K562 (cell line): ENCODE measurements around the gene SLC35D2. TPM values are rescaled to one million over a fixed set of nuclear protein-coding genes. Genes with fewer than 3 reads are reported as not detected.
"Not testable (repeated sequence)": the region's sequence is repeated elsewhere in the genome, so short reads cannot be mapped to it uniquely, and the experiment has no call there.

Experiments
- ATAC-seq: fragments of 200-7000 bp; cut with Tn5 transposase; 3 replicates; pipeline ENCODE4 v1.9.1; 2020; ENCODE audit warnings: moderate library complexity
- BruUV-seq: library from RNA; stranded (reverse); fragments of 400-500 nt; replicated peaks from 2 replicates; lab custom pipeline; 2021; lab: Mats Ljungman, UMichigan
- CTCF ChIA-PET: fragments of 300-600 bp; formaldehyde crosslinking; extraction: SDS; loops from one replicate; lab custom pipeline; 2021; ENCODE audit warnings: low intra/inter-chr PET ratio; lab: Yijun Ruan, JAX
- POLR2A ChIA-PET: fragments of 300-600, 350-650 bp; sonication (Branson Sonifier 250); formaldehyde crosslinking; extraction: SDS; loops from one replicate; lab custom pipeline; 2021; ENCODE audit warnings: antibody characterized with exemption, inconsistent platforms; lab: Yijun Ruan, JAX
- DNase-seq, 4 experiments: peaks; one replicate each; pipeline versions ENCODE4 v3.0.0 to v3.0.0-alpha.2; 2011 to 2018; ENCODE audit warnings: low spot score in 3 of 4, mixed read lengths in 3 of 4; ENCODE audit errors: extremely low read depth in 1 of 4
- FAIRE-seq: peaks from 2 replicates; lab custom pipeline; 2011; peaks lifted over from hg19 to GRCh38; lab: Jason Lieb, UNC
- H2AFZ ChIP-seq: 2 replicates; pipeline ENCODE4 v1.6.0; 2011; ENCODE audit warnings: low read depth, low read length, control low read depth, inconsistent platforms
- H3K27ac ChIP-seq: fragments of 200-600 bp; 3 replicates; pipeline ENCODE4 v1.8.0; 2011; ENCODE audit warnings: low read depth, mild to moderate bottlenecking, control low read depth, inconsistent platforms, low read length, moderate library complexity, mixed read lengths; ENCODE audit errors: extremely low read depth
- H3K27me3 ChIP-seq, 2 experiments: fragments of 300-600 bp in 1 of 2; 2 replicates in 1 of 2; 3 replicates in 1 of 2; pipeline versions ENCODE4 v1.6.0 to v1.8.0; 2011; ENCODE audit warnings: inconsistent platforms in 2 of 2, low read length in 2 of 2, mild to moderate bottlenecking in 1 of 2, mixed read lengths in 1 of 2, moderate library complexity in 1 of 2; ENCODE audit not compliant: control insufficient read depth in 2 of 2, insufficient read depth in 2 of 2
- H3K36me3 ChIP-seq: fragments of 300-600 bp; 3 replicates; pipeline ENCODE4 v1.8.0; 2011; ENCODE audit warnings: mild to moderate bottlenecking, low read length, inconsistent platforms; ENCODE audit not compliant: control insufficient read depth, insufficient read depth
- H3K4me1 ChIP-seq, 2 experiments: fragments of 200-600 bp in 1 of 2; replicated peaks in 1 of 2; 2 replicates in 1 of 2; 3 replicates in 1 of 2; pipeline versions ENCODE4 v1.5.1 to v1.8.0; 2011; ENCODE audit warnings: inconsistent platforms in 2 of 2, low read length in 2 of 2, mild to moderate bottlenecking in 1 of 2, mixed read lengths in 1 of 2, moderate library complexity in 1 of 2; ENCODE audit not compliant: control insufficient read depth in 2 of 2, insufficient read depth in 2 of 2
- H3K4me2 ChIP-seq: 2 replicates; pipeline ENCODE4 v1.6.1; 2011; ENCODE audit warnings: low read length, control low read depth, inconsistent platforms, mixed read lengths; ENCODE audit not compliant: insufficient read depth
- H3K4me3 ChIP-seq: fragments of 200-600 bp; sonication (generic), shearing (Covaris generic); 2 replicates; pipeline ENCODE4 v1.5.1; 2016; ENCODE audit warnings: control low read depth, inconsistent platforms
- H3K79me2 ChIP-seq: fragments of 200-600 bp; 3 replicates; pipeline ENCODE4 v1.8.0; 2011; ENCODE audit warnings: low read length, inconsistent platforms; ENCODE audit not compliant: control insufficient read depth, insufficient read depth
- H3K9ac ChIP-seq, 2 experiments: 2 replicates each; pipeline versions ENCODE4 v1.6.0 to v1.6.1; 2011; ENCODE audit warnings: low read depth in 2 of 2, low read length in 2 of 2, control low read depth in 1 of 2, inconsistent platforms in 1 of 2, mild to moderate bottlenecking in 1 of 2, mixed read lengths in 1 of 2; ENCODE audit not compliant: insufficient read depth in 1 of 2
- H3K9me1 ChIP-seq: one replicate; pipeline ENCODE4 v1.6.0; 2011; ENCODE audit warnings: inconsistent platforms, mild to moderate bottlenecking, low read length, moderate library complexity; ENCODE audit not compliant: control insufficient read depth, insufficient read depth
- H3K9me3 ChIP-seq: replicated peaks from 2 replicates; pipeline ENCODE4 v1.5.1; 2011; ENCODE audit warnings: low read depth, low read length, inconsistent platforms; ENCODE audit not compliant: control insufficient read depth, insufficient read depth
- H4K20me1 ChIP-seq: replicated peaks from 2 replicates; pipeline ENCODE4 v1.6.1; 2011; ENCODE audit warnings: low read length, inconsistent platforms, mixed read lengths; ENCODE audit not compliant: control insufficient read depth, insufficient read depth
- CCNT2 ChIP-seq: IDR thresholded peaks from 2 replicates; pipeline ENCODE4 v1.6.1; 2011; ENCODE audit warnings: borderline replicate concordance, low read depth, mild to moderate bottlenecking, moderate library complexity, mixed read lengths, low read length; ENCODE audit not compliant: insufficient read length; ENCODE audit errors: extremely low read depth
- SMAD4 ChIP-seq: fragments of 250-450 bp; sonication (Bioruptor Pico); conservative IDR thresholded peaks from 2 replicates; pipeline ENCODE4 v1.8.0; 2021; ENCODE audit warnings: inconsistent platforms, mild to moderate bottlenecking, moderate library complexity
- WGBS: fragments of 100-300 bp; shearing (Covaris generic); methylation state at CpG from one replicate; pipeline ENCODE4 v1.1.6; 2016; ENCODE audit warnings: low coverage, mixed read lengths; ENCODE audit not compliant: insufficient coverage; ENCODE audit errors: missing lambda C conversion rate; 5-methylcytosine and 5-hydroxymethylcytosine counted together
- in situ Hi-C: fragments of 300-500 bp; cut with MboI; formaldehyde crosslinking; loops from 4 replicates; pipeline ENCODE4 v1.15.0; 2018; ENCODE audit warnings: inconsistent platforms, mixed read lengths
- intact Hi-C: fragments of 100-400 bp; cut with micrococcal nuclease; formaldehyde crosslinking; loops from 2 replicates; pipeline ENCODE4 v1.14.2; 2022
- polyA plus RNA-seq, 8 experiments: library from polyadenylated mRNA; depleted of rRNA in 4 of 8; stranded (reverse) in 5 of 8; unstranded in 3 of 8; fragments of >200 nt; fragmentation: Nextera tagmentation in 2 of 8; fragmentation: Illumina TruSeq in 1 of 8; extraction: Ambion mirVana in 2 of 8; extraction: Trizol in 1 of 8; gene quantifications; 2 replicates each; pipeline versions ENCODE4 v1.2.1 to v1.2.3, GENCODE V29; 2011 to 2014; ENCODE audit warnings: inconsistent platforms in 1 of 8, missing spikeins in 1 of 8
- total RNA-seq, 7 experiments: library from RNA; depleted of rRNA in 6 of 7; stranded (reverse); fragments of >200 nt in 6 of 7; fragmentation: Illumina TruSeq in 2 of 7; extraction: Trizol in 2 of 7; gene quantifications; 2 replicates each; pipeline versions ENCODE4 v1.2.1 to v1.2.3, GENCODE V29; 2011 to 2021; ENCODE audit warnings: low replicate concordance in 1 of 7

Gene SLC35D2
- total and polyA plus RNA-seq, 9 of the 15 experiments (the other 6 are each of a cell fraction or from before 2014, with no cell fraction given) = 2.9 to 14.9 (median 11.7) TPM

DNA sequence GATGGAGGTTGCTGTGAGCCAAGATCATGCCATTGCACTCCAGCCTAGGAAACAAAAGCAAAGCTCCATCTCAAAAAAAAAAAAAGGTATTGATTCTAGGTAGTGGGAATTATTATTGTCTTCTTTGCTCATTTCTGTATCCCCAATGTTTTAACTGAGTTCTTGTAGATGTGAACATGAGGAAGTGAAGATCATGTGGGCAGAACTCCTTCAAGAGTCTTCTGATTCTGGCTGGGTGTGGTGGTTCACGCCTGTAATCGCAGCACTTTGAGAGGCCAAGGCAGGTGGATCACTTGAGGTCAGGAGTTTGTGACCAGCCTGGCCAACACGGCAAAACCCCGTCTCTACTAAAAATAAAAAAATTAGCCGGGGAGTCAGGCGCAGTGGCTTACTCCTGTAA is 8.0 kb downstream of the SLC35D2 start:
- H3K4me2 ChIP-seq, POLR2A ChIA-PET, FAIRE-seq, CTCF ChIA-PET, H4K20me1 ChIP-seq, H3K9ac ChIP-seq, H3K27ac ChIP-seq, H3K27me3 ChIP-seq, H3K9me3 ChIP-seq, H3K9me1 ChIP-seq, in situ Hi-C loops, H3K79me2 ChIP-seq, intact Hi-C loops, H3K36me3 ChIP-seq, ATAC-seq, H3K4me3 ChIP-seq, H2AFZ ChIP-seq, DNase-seq, BruUV-seq: not testable (repeated sequence)
- 87% methylated on average over 6 of the region's 6 CpGs for WGBS
- peaks cover 10 to 13% of the 10 kb centered on the region in 2 experiments; a peak in 3 of 5 replicates for H3K4me1 ChIP-seq

DNA sequence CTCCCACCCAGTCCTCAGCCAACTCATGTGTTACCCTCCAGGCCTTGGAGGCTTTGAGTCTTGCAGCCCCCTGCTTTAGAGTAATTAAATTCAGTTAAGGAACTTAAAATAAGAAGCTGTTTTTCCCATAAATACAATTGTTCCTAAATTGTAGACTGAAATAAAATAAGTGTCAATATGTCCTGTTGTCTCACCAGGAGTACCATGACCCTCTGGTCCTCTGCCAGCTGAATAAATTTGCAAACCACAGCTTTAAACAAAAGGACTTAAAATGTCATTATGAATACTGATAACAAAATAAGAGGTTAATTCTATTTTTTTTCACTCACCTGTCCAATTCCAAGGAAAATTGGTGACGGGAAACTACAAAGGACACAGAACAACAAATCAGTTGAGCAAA is 15.6 kb downstream of the SLC35D2 start:
- TF ChIP-seq SMAD4 (CRISPR knock-in tag) (no peak), CCNT2 (no peak)
- in situ Hi-C loops (no loop called here), intact Hi-C loops (no loop called here)
- Histone ChIP-seq H3K4me2 (no peak overlapping the region), H3K9ac (no peak overlapping the region), H3K4me1 (no peaks in the 10 kb centered on the region; a peak in 1 of 5 replicates), H4K20me1 (no peaks in the 10 kb centered on the region), H3K36me3 (no peaks in the 10 kb centered on the region), H3K9me3 (no peaks in the 10 kb centered on the region), H3K27me3 (no peaks in the 10 kb centered on the region), H3K27ac (no peak overlapping the region), H3K79me2 (no peaks in the 10 kb centered on the region), H2AFZ (no peak overlapping the region), H3K4me3 (no peak overlapping the region), H3K9me1 (no peaks in the 10 kb centered on the region)
- FAIRE-seq = no peak
- no TSS peak for BruUV-seq
- ATAC-seq = no peak
- no peak for DNase-seq
- ChIA-PET CTCF (no interaction called here), POLR2A (interaction anchor here (0.6 to 1.4 kb wide), 3 partner anchors 15 to 924 kb away, joined by 3 to 7 read pairs (median 3); partner anchors contain the start of gene SLC35D2)
- 75% methylated on average over 1 of the region's 1 CpG for WGBS
